ENCODE measurements around the gene CRELD2.
A peak's percentile ranks its signal among the peaks of the same experiment; 100 is the strongest.

CRELD2 gene

DNA sequence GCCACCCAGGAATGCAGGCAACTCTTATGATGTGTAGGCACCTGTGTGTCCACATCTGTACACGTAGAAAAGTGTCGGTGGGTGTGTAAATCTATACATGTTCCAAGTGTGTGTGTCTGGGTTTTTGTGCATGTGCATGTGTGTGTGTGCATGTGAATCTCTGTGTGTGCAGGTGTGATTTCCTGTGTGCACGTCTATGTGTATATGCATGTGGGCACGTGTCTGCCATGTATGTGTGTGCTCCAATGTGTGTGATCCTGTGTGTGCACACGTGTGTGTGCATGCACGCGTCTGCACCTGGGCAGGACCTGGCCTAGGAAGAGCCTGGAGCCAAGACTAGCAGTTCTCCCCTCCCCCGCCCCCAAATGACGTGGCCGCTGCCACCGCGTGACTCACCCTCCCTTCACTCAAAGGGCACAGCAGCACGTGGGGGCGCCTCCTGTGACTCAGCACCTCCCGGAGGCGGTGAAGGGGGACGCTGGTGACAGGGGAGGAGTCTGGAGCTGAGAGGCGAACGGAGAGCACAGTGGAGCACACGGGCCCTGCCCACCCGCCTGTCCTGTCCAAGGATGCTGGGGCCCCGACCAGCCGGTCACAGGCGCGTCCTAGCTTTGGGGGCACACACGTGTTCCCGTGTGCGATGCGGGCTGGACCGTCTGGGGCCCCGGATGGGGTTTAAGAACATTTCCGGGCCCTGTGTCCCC, 52.2 kb downstream of the CRELD2 start:
- in situ Hi-C loops (cut with HindIII; ENCODE audit: low pct_ligation_motif_present, low pct_unique_long_range_greater_than_20kb, low sequenced_read_pairs) = no loop called here
- peak; percentile 97 for DNase-seq

DNA sequence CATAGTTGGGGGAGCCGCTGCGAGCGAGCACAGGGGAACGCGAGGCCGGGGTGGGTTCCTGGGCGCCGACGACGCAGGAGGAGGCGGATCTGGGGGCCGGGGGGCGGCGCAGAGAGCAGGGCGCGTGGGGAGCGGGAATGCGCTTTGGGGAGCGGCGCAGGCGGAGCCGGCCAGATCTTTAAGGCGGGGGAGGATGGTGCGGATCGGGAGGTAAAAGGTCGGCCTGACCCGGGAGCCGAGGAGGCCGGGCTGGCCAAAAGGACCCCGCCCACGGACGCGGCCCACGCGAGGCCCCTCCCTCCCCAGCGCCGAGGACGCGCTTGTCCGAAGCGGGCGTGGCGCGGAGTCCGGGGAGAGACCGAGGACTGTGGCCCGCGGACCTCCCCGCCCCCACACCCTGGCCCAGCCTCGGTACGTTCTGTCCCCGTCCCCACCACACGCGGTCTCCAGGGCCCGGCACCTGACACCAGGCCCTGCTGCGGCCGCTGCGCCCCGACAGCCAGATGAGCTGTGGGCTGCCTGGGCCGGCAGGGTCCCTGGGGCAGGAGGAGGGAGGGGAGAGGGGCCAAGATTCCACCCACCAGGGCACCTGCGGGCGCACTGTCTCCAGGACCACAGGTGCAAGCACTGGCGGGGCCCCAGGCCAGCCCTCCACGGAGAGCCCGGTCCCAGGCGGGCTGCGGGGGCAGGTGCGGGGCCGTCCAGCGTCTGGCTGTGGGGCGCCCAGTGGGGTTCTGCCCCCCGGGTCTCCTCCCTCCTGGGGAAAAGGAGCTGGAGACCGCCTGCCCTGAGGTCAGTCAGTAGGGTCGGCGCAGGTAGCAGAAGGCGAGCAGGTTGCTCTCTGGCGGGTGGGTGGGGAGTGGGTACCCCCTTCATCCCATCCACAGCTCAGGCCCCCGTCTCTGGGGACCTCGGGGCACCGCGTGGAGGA, 53.1 kb downstream of the CRELD2 start:
- in situ Hi-C loops (cut with HindIII; ENCODE audit: low pct_ligation_motif_present, low pct_unique_long_range_greater_than_20kb, low sequenced_read_pairs) = no loop called here
- peak; percentile 70 for DNase-seq

DNA sequence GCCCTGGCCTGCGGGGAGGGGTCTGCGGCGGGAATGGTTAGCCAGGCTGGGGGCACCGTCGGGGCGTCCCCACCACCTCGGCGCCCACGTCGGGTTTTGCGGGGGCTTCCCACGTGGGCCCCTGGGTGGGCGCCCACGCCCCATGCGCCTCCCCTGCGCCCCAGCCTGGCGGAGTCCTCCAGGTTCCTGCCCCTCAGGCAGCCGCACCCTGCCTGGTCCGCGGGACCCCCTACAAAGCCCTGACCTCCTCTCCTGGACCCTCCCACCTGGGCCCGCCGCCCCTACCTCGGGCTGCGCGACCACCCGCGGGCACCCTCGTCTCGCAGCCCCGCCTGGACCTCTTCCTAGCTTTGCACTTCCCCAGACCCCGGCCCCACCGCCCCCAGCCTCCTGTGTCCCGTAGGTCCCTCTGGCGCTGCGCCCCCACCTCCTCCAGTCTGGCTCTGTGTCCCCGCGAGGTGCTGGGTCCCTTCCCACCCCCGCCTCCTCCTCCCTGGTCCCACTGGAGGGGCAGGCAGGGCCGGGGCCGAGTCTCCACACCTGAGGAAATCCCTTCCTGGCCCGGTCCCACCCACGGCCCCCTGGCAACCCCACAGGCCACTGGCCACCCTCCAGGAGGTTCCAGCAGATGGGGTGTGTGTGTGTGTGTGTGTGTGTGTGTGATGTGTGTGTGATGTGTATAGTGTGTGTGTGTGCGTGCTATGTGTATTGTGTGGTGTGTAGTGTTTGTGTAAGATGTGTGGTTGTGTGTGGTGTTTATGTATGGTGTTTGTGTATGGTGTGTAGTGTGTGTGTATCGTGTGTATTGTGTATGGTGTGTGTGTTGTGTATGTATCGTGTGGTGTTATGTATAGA, 54.0 kb downstream of the CRELD2 start:
- in situ Hi-C loops (cut with HindIII; ENCODE audit: low pct_ligation_motif_present, low pct_unique_long_range_greater_than_20kb, low sequenced_read_pairs) = no loop called here
- no peak for DNase-seq

DNA sequence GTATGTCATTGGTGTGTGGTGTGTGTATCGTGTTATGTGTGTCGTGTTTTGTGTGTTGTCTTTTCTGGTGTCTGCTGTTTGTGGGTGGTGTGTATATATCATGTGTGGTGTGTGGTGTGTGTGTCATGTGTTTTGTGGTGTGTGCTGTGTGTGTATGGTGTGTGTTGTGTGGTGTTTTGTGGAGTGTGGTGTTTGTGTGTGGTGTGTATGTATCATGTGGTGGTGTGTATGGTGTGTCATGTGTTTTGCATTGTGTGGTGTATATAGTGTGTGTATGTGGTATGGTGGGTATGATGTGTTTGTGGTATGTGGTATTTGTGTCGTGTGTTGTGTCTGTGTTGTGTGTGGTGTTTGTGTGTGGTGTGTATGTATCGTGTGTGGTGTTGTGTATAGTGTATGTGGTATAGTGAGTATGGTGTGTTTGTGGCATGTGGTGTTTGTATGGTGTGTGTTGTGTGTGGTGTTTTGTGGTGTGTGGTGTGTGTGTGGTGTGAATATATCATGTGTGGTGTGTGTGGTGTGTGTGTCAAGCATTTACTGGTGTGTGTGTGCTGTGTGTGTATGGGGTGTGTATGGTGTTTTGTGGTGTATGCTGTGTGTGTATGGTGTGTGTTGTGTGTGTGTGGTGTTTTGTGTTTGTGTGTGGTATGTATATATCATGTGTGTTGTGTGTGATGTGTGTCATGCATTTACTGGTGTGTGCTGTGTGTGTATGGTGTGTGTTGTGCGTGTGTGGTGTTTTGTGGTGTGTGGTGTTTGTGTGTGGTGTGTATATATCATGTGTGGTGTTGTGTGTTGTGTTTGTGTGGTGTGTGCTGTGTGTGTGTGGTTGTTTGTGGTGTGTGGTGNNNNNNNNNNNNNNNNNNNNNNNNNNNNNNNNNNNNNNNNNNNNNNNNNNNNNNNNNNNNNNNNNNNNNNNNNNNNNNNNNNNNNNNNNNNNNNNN, 54.9 kb downstream of the CRELD2 start:
- DNase-seq = no peak
- in situ Hi-C loops (cut with HindIII; ENCODE audit: low pct_ligation_motif_present, low pct_unique_long_range_greater_than_20kb, low sequenced_read_pairs) = no loop called here

DNA sequence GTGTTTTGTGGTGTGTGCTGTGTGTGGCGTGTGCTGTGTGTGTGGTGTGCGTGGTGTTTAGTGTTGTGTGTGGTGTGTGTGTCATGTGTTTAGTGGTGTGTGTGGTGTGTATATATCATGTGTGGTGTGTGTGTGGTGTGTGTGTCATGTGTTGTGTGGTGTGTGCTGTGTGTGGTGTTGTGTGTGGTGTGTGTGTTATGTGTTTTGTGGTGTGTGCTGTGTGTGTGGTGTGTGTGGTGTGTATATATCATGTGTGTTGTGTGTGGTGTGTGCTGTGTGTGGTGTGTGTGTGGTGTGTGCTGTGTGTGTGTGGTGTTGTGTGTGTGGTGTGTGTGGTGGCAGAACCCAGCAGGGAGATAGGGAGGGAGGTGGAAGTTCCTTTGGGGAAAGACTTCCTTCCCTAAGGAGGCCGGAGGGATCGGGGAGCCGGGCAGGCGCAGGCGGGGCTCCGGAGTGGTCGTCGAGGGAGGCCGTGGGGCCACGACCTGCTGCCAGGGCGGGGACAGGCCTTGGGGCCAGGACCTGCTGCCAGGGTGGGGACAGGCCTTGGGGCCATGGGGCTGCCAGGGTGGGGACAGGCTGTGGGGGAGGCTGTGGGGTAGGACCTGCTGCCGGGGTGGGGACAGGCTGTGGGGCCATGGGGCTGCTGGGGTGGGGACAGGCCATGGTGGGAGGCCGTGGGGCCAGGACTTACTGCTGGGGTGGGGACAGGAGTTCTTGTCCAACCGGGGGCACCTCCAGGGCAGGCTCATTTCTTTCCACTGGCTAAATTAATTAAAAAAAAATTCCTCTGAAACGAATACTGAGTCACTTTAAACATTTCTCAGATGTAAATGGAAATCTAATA, 57.3 kb downstream of the CRELD2 start:
- DNase-seq = no peak
- in situ Hi-C loops (cut with HindIII; ENCODE audit: low pct_ligation_motif_present, low pct_unique_long_range_greater_than_20kb, low sequenced_read_pairs) = no loop called here

DNA sequence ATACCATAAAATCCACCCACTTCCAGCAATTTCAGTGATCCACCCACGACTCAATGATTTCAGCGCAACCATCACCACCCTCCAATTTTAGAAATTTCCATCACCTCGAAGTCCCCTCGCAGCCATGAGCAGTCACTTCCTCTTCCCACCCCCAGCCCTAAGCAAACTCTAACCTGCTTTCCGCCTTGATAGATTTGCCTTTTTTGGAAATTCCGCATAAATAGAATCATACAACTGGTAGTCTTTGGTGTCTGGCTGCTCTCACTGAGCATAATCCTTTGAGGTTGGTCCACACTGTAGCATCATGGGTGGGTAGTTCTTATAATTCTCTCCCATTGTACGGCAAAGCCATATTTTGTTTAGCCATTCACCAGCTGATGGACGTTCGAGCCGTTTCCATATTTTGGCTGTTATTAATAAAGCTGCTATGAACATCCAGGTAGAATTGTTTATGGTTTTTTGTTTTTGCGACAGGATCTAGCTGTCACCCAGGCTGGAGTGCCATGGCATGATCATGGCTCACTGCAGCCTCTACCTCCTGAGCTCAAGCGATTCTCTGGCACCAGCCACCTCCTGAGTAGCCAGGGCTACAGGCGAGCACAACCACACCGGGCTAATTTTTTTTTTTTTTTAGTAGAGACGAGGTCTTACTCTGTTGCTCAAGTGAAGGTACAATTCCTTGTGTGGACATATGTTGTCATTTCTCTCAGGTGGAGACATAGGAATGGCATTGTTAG, 58.2 kb downstream of the CRELD2 start:
- in situ Hi-C loops (cut with HindIII; ENCODE audit: low pct_ligation_motif_present, low pct_unique_long_range_greater_than_20kb, low sequenced_read_pairs) = no loop called here
- DNase-seq = no peak

Data from ACHN (cell line).